ENCODE data around the gene GOLGA2. TPM values are rescaled to one million over a fixed set of nuclear protein-coding genes. Genes with fewer than 3 reads are reported as not detected.

The GOLGA2 gene
- total and polyA plus RNA-seq, 2 donors (not counting 1 experiment from before 2014, with no cell fraction given): 23.2 to 87.3 TPM

GRCh38 chr9:128224877-128225276 is 50.9 kb downstream of the GOLGA2 start:
- intact Hi-C loops (cut with micrococcal nuclease): no loop called here
- Histone ChIP-seq H3K27me3 (replicated peaks in 1 of 4; ENCODE audit: control extremely low read depth in 1 of 4, control insufficient read depth in 3 of 4, insufficient read depth in 4 of 4, low read length in 3 of 4) (no peaks in the 10 kb centered on the region), H3K27ac (ENCODE audit: low read length in 2 of 2) (no peak overlapping the region), H4K20me1 (ENCODE audit: control insufficient read depth, insufficient read depth, low read length, poor library complexity, severe bottlenecking) (no peaks in the 10 kb centered on the region), H3K4me3 (ENCODE audit: control extremely low read depth in 1 of 5, extremely low read depth in 1 of 5, insufficient read depth in 1 of 5, low read depth in 2 of 5, low read length in 4 of 5) (no peak overlapping the region), H3K9ac (ENCODE audit: low read length) (no peak overlapping the region), H3K9me3 (ENCODE audit: control extremely low read depth in 1 of 3, control insufficient read depth in 2 of 3, insufficient read depth in 1 of 3, low read length in 2 of 3) (peaks cover 0 to 3% (median 0%) of the 10 kb centered on the region in 3 donors), H3K79me2 (ENCODE audit: control insufficient read depth, insufficient read depth, low read length) (no peaks in the 10 kb centered on the region), H2AFZ (ENCODE audit: insufficient read depth, low read depth, low read length, poor library complexity, severe bottlenecking) (no peak overlapping the region), H3K4me1 (ENCODE audit: control insufficient read depth in 2 of 2, insufficient read depth in 2 of 2, low read length in 2 of 2) (no peaks in the 10 kb centered on the region), H3K36me3 (replicated peaks in 1 of 2; ENCODE audit: control extremely low read depth in 1 of 2, control insufficient read depth in 1 of 2, extremely low read depth in 1 of 2, insufficient read depth in 2 of 2, low read length in 1 of 2) (no peaks in the 10 kb centered on the region), H3K4me2 (replicated peaks; ENCODE audit: low read depth, low read length, poor library complexity, severe bottlenecking) (no peak overlapping the region)
- WGBS (ENCODE audit: insufficient coverage): 90% methylated on average over 5 of the region's 7 CpGs
- H3K4me3 Mint-ChIP-seq: no peak overlapping the region
- TF ChIP-seq CTCF (IDR thresholded peaks at IDR 0.05) (no peak), EZH2 (IDR thresholded peaks at IDR 0.05; ENCODE audit: borderline replicate concordance, insufficient read depth, low read depth, low read length, poor library complexity, severe bottlenecking) (no peak)
- ATAC-seq (ENCODE audit: low read depth) (no peak), DNase-seq (no peak)
- H3K27ac Mint-ChIP-seq: no peak overlapping the region
- CTCF ChIA-PET: interaction anchor here (1.0 kb wide), 1 partner anchor 24 kb away, joined by 3 read pairs; no protein-coding TSS in a partner anchor
- POLR2A ChIA-PET: no interaction called here
- H3K4me1 Mint-ChIP-seq: no peaks in the 10 kb centered on the region
- peaks cover 3% of the 10 kb centered on the region for H3K27me3 Mint-ChIP-seq
- H3K9me3 Mint-ChIP-seq (ENCODE audit: insufficient read depth): no peaks in the 10 kb centered on the region

GRCh38 chr9:128222880-128223670 is 52.7 kb downstream of the GOLGA2 start:
- Mint-ChIP-seq H3K27ac (no peak overlapping the region), H3K4me1 (peaks cover 11% of the 10 kb centered on the region), H3K9me3 (ENCODE audit: insufficient read depth) (no peaks in the 10 kb centered on the region), H3K4me3 (no peak overlapping the region), H3K27me3 (peaks cover 3% of the 10 kb centered on the region)
- CTCF ChIA-PET: interaction anchor here (0.6 kb wide), 1 partner anchor 27 kb away, joined by 3 read pairs; no protein-coding TSS in a partner anchor
- WGBS (ENCODE audit: insufficient coverage): 91% methylated on average over 3 of the region's 13 CpGs
- no peak for TF ChIP-seq EZH2 (IDR thresholded peaks at IDR 0.05; ENCODE audit: borderline replicate concordance, insufficient read depth, low read depth, low read length, poor library complexity, severe bottlenecking)
- Histone ChIP-seq H3K4me1 (ENCODE audit: control insufficient read depth in 2 of 2, insufficient read depth in 2 of 2, low read length in 2 of 2) (peaks cover 8 to 12% of the 10 kb centered on the region in 2 donors), H3K27me3 (replicated peaks in 1 of 4; ENCODE audit: control extremely low read depth in 1 of 4, control insufficient read depth in 3 of 4, insufficient read depth in 4 of 4, low read length in 3 of 4) (no peaks in the 10 kb centered on the region), H3K79me2 (ENCODE audit: control insufficient read depth, insufficient read depth, low read length) (no peaks in the 10 kb centered on the region), H3K4me2 (replicated peaks; ENCODE audit: low read depth, low read length, poor library complexity, severe bottlenecking) (no peak overlapping the region), H3K9ac (ENCODE audit: low read length) (no peak overlapping the region), H3K4me3 (ENCODE audit: control extremely low read depth in 1 of 5, extremely low read depth in 1 of 5, insufficient read depth in 1 of 5, low read depth in 2 of 5, low read length in 4 of 5) (no peak overlapping the region), H3K36me3 (replicated peaks in 1 of 2; ENCODE audit: control extremely low read depth in 1 of 2, control insufficient read depth in 1 of 2, extremely low read depth in 1 of 2, insufficient read depth in 2 of 2, low read length in 1 of 2) (no peaks in the 10 kb centered on the region), H3K9me3 (ENCODE audit: control extremely low read depth in 1 of 3, control insufficient read depth in 2 of 3, insufficient read depth in 1 of 3, low read length in 2 of 3) (peaks cover 0 to 8% (median 0%) of the 10 kb centered on the region in 3 donors), H4K20me1 (ENCODE audit: control insufficient read depth, insufficient read depth, low read length, poor library complexity, severe bottlenecking) (no peaks in the 10 kb centered on the region), H3K27ac (ENCODE audit: low read length in 2 of 2) (no peak overlapping the region), H2AFZ (ENCODE audit: insufficient read depth, low read depth, low read length, poor library complexity, severe bottlenecking) (no peak overlapping the region)
- POLR2A ChIA-PET: interaction anchor here (0.6 kb wide), 1 partner anchor 849 kb away, joined by 3 read pairs; no protein-coding TSS in a partner anchor
- ATAC-seq (ENCODE audit: low read depth): no peak
- DNase-seq: no peak
- intact Hi-C loops (cut with micrococcal nuclease): no loop called here
